Astrocyte of the cerebellum (primary cell): Measurements from ENCODE around the gene DCTN3.

Source experiments
- DNase-seq: peaks from one replicate; pipeline ENCODE4 v3.0.0-alpha.2; 2011; ENCODE audit warnings: low read depth
- H3K4me3 ChIP-seq: 2 replicates; pipeline ENCODE4 v1.5.1; 2011; ENCODE audit warnings: mild to moderate bottlenecking, low read depth, low read length, moderate library complexity
- CTCF ChIP-seq: IDR thresholded peaks from 2 replicates; pipeline ENCODE4 v1.5.1; 2012; ENCODE audit warnings: low read length, low read depth, moderate library complexity, mild to moderate bottlenecking; ENCODE audit errors: missing control alignments
- in situ Hi-C: cut with HindIII; loops from 2 replicates; pipeline ENCODE4 v1.10.0; 2017; ENCODE audit warnings: low sequenced_read_pairs

The DCTN3 gene

GRCh38 chr9:34620061-34620994, at the start of gene DCTN3:
Gene DCTN3 (minus strand): TSS chr9:34620495. CDS start chr9:34620464, 31 bp downstream.
- H3K4me3 ChIP-seq, result peak within 1 kb of the TSS; percentile 80
- DNase-seq, result peak; percentile 88
- in situ Hi-C loops, result no loop called here
- TF ChIP-seq CTCF, result no peak

GRCh38 chr9:34665381-34666250, 45.3 kb upstream of the DCTN3 start:
- no peak for TF ChIP-seq CTCF
- peak; percentile 90 for DNase-seq
- H3K4me3 ChIP-seq, result peak overlapping the region; percentile 73
- in situ Hi-C loops, result no loop called here

GRCh38 chr9:34665067-34665380, 44.7 kb upstream of the DCTN3 start:
- in situ Hi-C loops, result no loop called here
- H3K4me3 ChIP-seq, result peak overlapping the region; percentile 73
- DNase-seq, result no peak
- no peak for TF ChIP-seq CTCF

- in situ Hi-C loops, result no loop called here
- TF ChIP-seq CTCF, result peak; percentile 99
- peak overlapping the region; percentile 73 for H3K4me3 ChIP-seq
- DNase-seq, result peak; percentile 39
Observed at GRCh38 chr9:34664281-34665066, 44.2 kb upstream of the DCTN3 start.

- H3K4me3 ChIP-seq, result no peak overlapping the region
- in situ Hi-C loops, result no loop called here
- no peak for TF ChIP-seq CTCF
- DNase-seq, result no peak
Observed at GRCh38 chr9:34663303-34663605, 43.0 kb upstream of the DCTN3 start.

- no peak for TF ChIP-seq CTCF
- in situ Hi-C loops, result no loop called here
- DNase-seq, result no peak
- no peak within 1 kb of the TSS for H3K4me3 ChIP-seq
Observed at GRCh38 chr9:34662526-34663302, 42.4 kb upstream of the DCTN3 start, which contains the start of gene CCL27. Gene CCL27 (minus strand): TSS chr9:34662657. CDS start chr9:34662633, 24 bp downstream.
